ENCODE results near the gene TGM5.

DNA sequence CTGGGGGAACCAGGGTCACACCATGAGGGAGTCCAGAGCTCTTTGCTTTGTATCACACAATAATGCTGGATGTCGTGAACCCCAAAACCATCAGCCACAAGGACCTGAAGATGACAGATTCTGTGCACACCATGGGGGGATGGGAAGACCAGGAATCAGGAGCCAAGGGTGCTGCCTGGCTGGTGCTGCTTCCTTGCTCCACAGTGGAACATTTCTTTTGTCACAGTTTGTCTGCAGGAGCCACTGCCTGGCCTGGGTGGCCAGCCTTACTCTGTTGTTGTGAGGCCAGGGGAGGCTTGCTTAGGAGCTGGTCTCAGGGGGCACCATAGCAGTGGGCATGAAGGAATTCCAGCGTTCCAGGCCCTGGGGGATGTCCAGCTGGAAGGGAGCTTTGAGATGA, 6.5 kb upstream of the TGM5 start:
- TF ChIP-seq, protein P1, sequence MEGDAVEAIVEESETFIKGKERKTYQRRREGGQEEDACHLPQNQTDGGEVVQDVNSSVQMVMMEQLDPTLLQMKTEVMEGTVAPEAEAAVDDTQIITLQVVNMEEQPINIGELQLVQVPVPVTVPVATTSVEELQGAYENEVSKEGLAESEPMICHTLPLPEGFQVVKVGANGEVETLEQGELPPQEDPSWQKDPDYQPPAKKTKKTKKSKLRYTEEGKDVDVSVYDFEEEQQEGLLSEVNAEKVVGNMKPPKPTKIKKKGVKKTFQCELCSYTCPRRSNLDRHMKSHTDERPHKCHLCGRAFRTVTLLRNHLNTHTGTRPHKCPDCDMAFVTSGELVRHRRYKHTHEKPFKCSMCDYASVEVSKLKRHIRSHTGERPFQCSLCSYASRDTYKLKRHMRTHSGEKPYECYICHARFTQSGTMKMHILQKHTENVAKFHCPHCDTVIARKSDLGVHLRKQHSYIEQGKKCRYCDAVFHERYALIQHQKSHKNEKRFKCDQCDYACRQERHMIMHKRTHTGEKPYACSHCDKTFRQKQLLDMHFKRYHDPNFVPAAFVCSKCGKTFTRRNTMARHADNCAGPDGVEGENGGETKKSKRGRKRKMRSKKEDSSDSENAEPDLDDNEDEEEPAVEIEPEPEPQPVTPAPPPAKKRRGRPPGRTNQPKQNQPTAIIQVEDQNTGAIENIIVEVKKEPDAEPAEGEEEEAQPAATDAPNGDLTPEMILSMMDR (IDR thresholded peaks at IDR 0.05), result no peak
- no peak for TF ChIP-seq POLR2A (IDR thresholded peaks at IDR 0.05)

Data from adrenal gland (tissue), 5 donors.